Kidney epithelial cell (primary cell): Measurements from ENCODE around the gene AAR2. TPM values are rescaled to one million over a fixed set of nuclear protein-coding genes. Genes with fewer than 3 reads are reported as not detected.
A peak's percentile ranks its signal among the peaks of the same experiment; 100 is the strongest.

Experiments used
- DNase-seq: peaks from one replicate; pipeline ENCODE4 v3.0.0-alpha.2; 2010; ENCODE audit warnings: low read depth
- H3K27me3 ChIP-seq: 2 replicates; pipeline ENCODE4 v1.6.0; 2011; ENCODE audit warnings: low read length; ENCODE audit not compliant: control insufficient read depth, insufficient read depth
- H3K36me3 ChIP-seq: 2 replicates; pipeline ENCODE4 v1.5.1; 2011; ENCODE audit warnings: low read length; ENCODE audit not compliant: control insufficient read depth, insufficient read depth
- H3K4me3 ChIP-seq: 2 replicates; pipeline ENCODE4 v1.5.1; 2011; ENCODE audit warnings: low read depth, mild to moderate bottlenecking, control low read depth, low read length
- CTCF ChIP-seq: IDR thresholded peaks from 2 replicates; pipeline ENCODE4 v1.5.1; 2011; ENCODE audit warnings: mild to moderate bottlenecking, moderate library complexity, low read length, control low read depth, inconsistent platforms; ENCODE audit not compliant: insufficient read depth, poor library complexity, severe bottlenecking
- total RNA-seq: library from RNA; depleted of rRNA; stranded (reverse); fragments of >200 nt; gene quantifications from 2 replicates; pipeline ENCODE4 v1.2.3, GENCODE V29; 2015

The AAR2 gene
- total RNA-seq, 1 donor from 2014 or later = 30.1 TPM

- DNase-seq = no peak
- no peaks in the 10 kb centered on the region for H3K27me3 ChIP-seq
- H3K36me3 ChIP-seq = no peaks in the 10 kb centered on the region
- no peak overlapping the region for H3K4me3 ChIP-seq
- TF ChIP-seq CTCF = no peak
Observed at GRCh38 chr20:36215778-36216177, 20.5 kb upstream of the AAR2 start.

- DNase-seq = no peak
- no peaks in the 10 kb centered on the region for H3K36me3 ChIP-seq
- TF ChIP-seq CTCF = no peak
Observed at GRCh38 chr20:36216314-36217025, 19.8 kb upstream of the AAR2 start.

GRCh38 chr20:36217226-36217625 is 19.1 kb upstream of the AAR2 start:
- no peak overlapping the region for H3K4me3 ChIP-seq
- no peaks in the 10 kb centered on the region for H3K27me3 ChIP-seq
- peak; percentile 14 for TF ChIP-seq CTCF
- H3K36me3 ChIP-seq = no peaks in the 10 kb centered on the region
- no peak for DNase-seq

More at GRCh38 chr20:36216314-36217025, 19.8 kb upstream of the AAR2 start:
- no peaks in the 10 kb centered on the region for H3K27me3 ChIP-seq
- no peak overlapping the region for H3K4me3 ChIP-seq

GRCh38 chr20:36218380-36219064 is 17.8 kb upstream of the AAR2 start:
- Histone ChIP-seq H3K27me3 (no peaks in the 10 kb centered on the region), H3K36me3 (no peaks in the 10 kb centered on the region), H3K4me3 (no peak overlapping the region)
- no peak for TF ChIP-seq CTCF
- no peak for DNase-seq

- Histone ChIP-seq H3K4me3 (no peak overlapping the region), H3K36me3 (no peaks in the 10 kb centered on the region), H3K27me3 (no peaks in the 10 kb centered on the region)
- DNase-seq = no peak
- TF ChIP-seq CTCF = no peak
Observed at GRCh38 chr20:36219671-36220220, 16.5 kb upstream of the AAR2 start.

GRCh38 chr20:36225666-36226065 is 10.6 kb upstream of the AAR2 start:
- no peak for DNase-seq
- Histone ChIP-seq H3K27me3 (no peaks in the 10 kb centered on the region), H3K36me3 (no peaks in the 10 kb centered on the region), H3K4me3 (no peak overlapping the region)
- no peak for TF ChIP-seq CTCF
